Measurements from ENCODE around the gene CNTNAP2. TPM values are rescaled to one million over a fixed set of nuclear protein-coding genes. Genes with fewer than 3 reads are reported as not detected.

CNTNAP2 gene
- total and polyA plus RNA-seq, 2 of the 8 experiments (the other 6 are each of a cell fraction or from before 2014, with no cell fraction given) = 27.9 to 71.0 TPM

DNA sequence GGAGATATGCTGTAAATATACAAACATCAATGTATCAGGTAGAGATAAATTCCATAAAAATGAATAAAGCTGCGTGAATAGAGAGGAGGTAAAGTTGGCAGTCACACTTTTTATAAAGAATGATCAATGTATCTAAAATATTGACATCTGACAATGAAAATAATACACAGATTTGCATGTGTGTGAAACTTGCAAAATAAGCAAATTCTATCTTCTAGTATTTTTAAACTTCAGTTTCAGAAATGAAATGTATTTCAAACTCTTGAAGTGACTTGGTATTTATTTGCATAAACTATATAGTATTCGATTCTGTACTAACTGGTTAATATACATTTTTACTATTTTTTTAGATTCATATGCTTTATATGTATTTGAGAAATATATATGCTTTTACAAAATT, 986.6 kb downstream of the CNTNAP2 start:
- H2AK5ac ChIP-seq (ENCODE audit: low read depth, low read length) = no peak overlapping the region
- no peak overlapping the region for H3K23ac ChIP-seq (ENCODE audit: insufficient read length)
- H3K4me1 ChIP-seq (replicated peaks in 1 of 4; ENCODE audit: control insufficient read depth in 3 of 4, insufficient read depth in 4 of 4, low read length in 3 of 4) = no peaks in the 10 kb centered on the region
- H3K27ac ChIP-seq (ENCODE audit: low read depth, low read length) = no peak overlapping the region
- H3K14ac ChIP-seq (ENCODE audit: insufficient read length) = no peak overlapping the region
- no peak overlapping the region for H4K91ac ChIP-seq (replicated peaks; ENCODE audit: insufficient read length, low read length)
- H3K9ac ChIP-seq (replicated peaks in 1 of 4; ENCODE audit: extremely low read depth in 1 of 4, low read depth in 3 of 4, low read length in 3 of 4) = no peak overlapping the region
- no peak for DNase-seq (ENCODE audit: low read depth in 1 of 2, low spot score in 2 of 2)
- no peak overlapping the region for H3K4me2 ChIP-seq (ENCODE audit: insufficient read depth in 1 of 2, low read depth in 2 of 2, low read length in 2 of 2)
- H4K20me1 ChIP-seq (replicated peaks in 1 of 2; ENCODE audit: control insufficient read depth in 1 of 2, insufficient read depth in 2 of 2, low read length in 2 of 2) = no peaks in the 10 kb centered on the region
- CTCF ChIA-PET (ENCODE audit: partially characterized antibody) = no interaction called here
- no peak overlapping the region for H2BK12ac ChIP-seq (ENCODE audit: low read depth, low read length)
- H3K4me3 ChIP-seq (ENCODE audit: extremely low read depth in 1 of 4, insufficient read depth in 2 of 4, low read depth in 3 of 4, low read length in 4 of 4) = no peak overlapping the region
- no peak overlapping the region for H4K8ac ChIP-seq (ENCODE audit: extremely low read depth, insufficient read depth, low read length)
- H2BK5ac ChIP-seq (ENCODE audit: low read depth, low read length) = no peak overlapping the region
- H2AFZ ChIP-seq (ENCODE audit: low read length) = no peak overlapping the region
- H3K9me3 ChIP-seq (ENCODE audit: insufficient read depth in 2 of 2, low read depth in 1 of 2, low read length in 1 of 2) = no peaks in the 10 kb centered on the region; a peak in 1 of 4 replicates
- H3K23me2 ChIP-seq (ENCODE audit: low read depth, low read length) = no peaks in the 10 kb centered on the region
- no peak overlapping the region for H3K18ac ChIP-seq (ENCODE audit: extremely low read depth, low read length)
- POLR2A ChIA-PET (ENCODE audit: partially characterized antibody) = no interaction called here
- H3K27me3 ChIP-seq (replicated peaks in 1 of 4; ENCODE audit: control insufficient read depth in 3 of 4, extremely low read depth in 1 of 4, insufficient read depth in 3 of 4, low read length in 3 of 4) = no peaks in the 10 kb centered on the region
- no peaks in the 10 kb centered on the region for H3K36me3 ChIP-seq (ENCODE audit: control insufficient read depth in 2 of 4, insufficient read depth in 4 of 4, low read length in 3 of 4)
- no peak overlapping the region for H3K4ac ChIP-seq (replicated peaks; ENCODE audit: insufficient read length, low read depth, low read length)
- no peak overlapping the region for H4K5ac ChIP-seq (ENCODE audit: insufficient read length, low read depth, low read length)
- 98% methylated on average over 2 of the region's 2 CpGs; no CpG with 5 or more reads in 1 of the 2 experiments for WGBS, 2 experiments (ENCODE audit: extremely low coverage in 1 of 2, insufficient coverage in 1 of 2, insufficient read length in 1 of 2, insufficient replicate concordance in 2 of 2, low coverage in 1 of 2, low lambda C conversion rate in 2 of 2, missing lambda C conversion rate in 1 of 2)
- no peak overlapping the region for H2BK15ac ChIP-seq (ENCODE audit: low read length)
- FAIRE-seq = no peak
- H3K79me2 ChIP-seq (ENCODE audit: control insufficient read depth in 1 of 2, insufficient read depth in 2 of 2, low read length in 2 of 2) = no peaks in the 10 kb centered on the region
- no peak overlapping the region for H2BK120ac ChIP-seq (replicated peaks; ENCODE audit: low read depth, low read length)
- no peak for TF ChIP-seq MAFK (IDR thresholded peaks at IDR 0.05; ENCODE audit: low read depth, low read length)
- TF ChIP-seq HDAC6 (IDR thresholded peaks at IDR 0.05; ENCODE audit: low read depth, low read length) = no peak
- no peak for TF ChIP-seq TBP (IDR thresholded peaks at IDR 0.05; ENCODE audit: low read depth, low read length)
- TF ChIP-seq EGR1 (IDR thresholded peaks at IDR 0.05; ENCODE audit: borderline replicate concordance, low read depth, low read length) = no peak
- TF ChIP-seq YY1 (IDR thresholded peaks at IDR 0.05; ENCODE audit: low read depth, low read length) = no peak
- no peaks in the 10 kb centered on the region for H3K79me1 ChIP-seq (ENCODE audit: low read depth, low read length)
- no peak overlapping the region for H3K56ac ChIP-seq (replicated peaks; ENCODE audit: insufficient read length, low read depth, low read length)
- H2BK20ac ChIP-seq (ENCODE audit: low read length) = no peak overlapping the region
